Testis (tissue), 3 donors: ENCODE measurements around the gene CSHL1. TPM values are rescaled to one million over a fixed set of nuclear protein-coding genes. Genes with fewer than 3 reads are reported as not detected.

Experiments used
- DNase-seq: peaks from one replicate; pipeline ENCODE4 v3.0.0-alpha.2; 2019
- H3K27ac ChIP-seq, 2 donors: fragments of 200-600 bp; sonication (generic); one replicate each; pipeline ENCODE4 v1.5.1; 2019
- H3K27me3 ChIP-seq: fragments of 200-600 bp; sonication (generic); one replicate; pipeline ENCODE4 v1.5.1; 2019
- H3K36me3 ChIP-seq: fragments of 200-600 bp; sonication (generic); one replicate; pipeline ENCODE4 v1.5.1; 2017; ENCODE audit warnings: low read depth; ENCODE audit errors: missing control alignments
- H3K4me1 ChIP-seq: fragments of 200-600 bp; sonication (generic); one replicate; pipeline ENCODE4 v1.5.1; 2019
- H3K4me3 ChIP-seq, 2 donors: fragments of 200-600 bp; sonication (generic); one replicate each; pipeline ENCODE4 v1.5.1; 2017 to 2019
- H3K9me3 ChIP-seq: fragments of 200-600 bp; sonication (generic); one replicate; pipeline ENCODE4 v1.5.1; 2017
- POLR2A ChIP-seq: fragments of 450-650 bp; IDR thresholded peaks from one replicate; pipeline ENCODE4 v1.6.1; 2017; ENCODE audit warnings: antibody characterized with exemption, mild to moderate bottlenecking, moderate library complexity
- WGBS, 2 donors: methylation state at CpG; one replicate each; pipeline ENCODE4 v1.1.5; 2018; 5-methylcytosine and 5-hydroxymethylcytosine counted together
- intact Hi-C: fragments of 100-400 bp; cut with DNase I; formaldehyde crosslinking; loops from one replicate; pipeline ENCODE4 v1.15.1; 2023; ENCODE audit warnings: low total_unique reads
- polyA plus RNA-seq: library from polyadenylated mRNA; stranded (reverse); fragments of 350-450 nt; fragmentation: Illumina TruSeq; extraction: RNeasy Lipid Tissue Mini Kit (QIAGEN cat#74804); gene quantifications from one replicate; pipeline ENCODE4 v1.2.3, GENCODE V29; 2014; ENCODE audit warnings: low read depth, low replicate concordance; ENCODE audit not compliant: insufficient read depth
- total RNA-seq, 2 donors: library from RNA; depleted of rRNA; stranded (reverse); fragments of >200 nt; gene quantifications; one replicate each; pipeline ENCODE4 v1.2.3, GENCODE V29; 2016
- TF ChIP-seq, protein P1 (sequence below), 3 experiments: fragments of 450-650 bp in 2 of 3; fragments of 200-600 bp in 1 of 3; sonication (generic) in 1 of 3; IDR thresholded peaks; one replicate each; pipeline ENCODE4 v1.5.1; 2016 to 2019; ENCODE audit warnings: antibody characterized with exemption in 3 of 3, mild to moderate bottlenecking in 2 of 3, moderate library complexity in 1 of 3

Gene CSHL1
- total and polyA plus RNA-seq, 3 donors from 2014 or later, result not detected

DNA sequence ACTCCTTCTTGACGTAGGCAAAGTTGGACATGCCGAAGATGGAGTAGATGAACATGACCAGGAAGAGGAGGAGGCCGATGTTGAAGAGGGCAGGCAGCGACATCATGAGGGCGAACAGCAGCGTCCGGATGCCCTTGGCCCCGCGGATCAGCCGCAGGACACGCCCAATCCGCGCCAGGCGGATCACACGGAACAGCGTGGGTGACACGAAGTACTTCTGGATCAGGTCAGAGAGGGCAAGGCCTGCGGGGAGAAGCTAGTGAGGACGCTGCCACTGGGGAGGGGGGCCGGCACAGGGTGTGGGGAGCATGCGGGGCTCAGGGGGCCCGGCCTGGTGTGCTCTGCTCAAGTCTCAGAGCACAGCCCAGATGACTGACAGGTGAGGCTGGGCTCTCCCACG is 30.7 kb upstream of the CSHL1 start:
- no peaks in the 10 kb centered on the region for H3K4me1 ChIP-seq
- no peaks in the 10 kb centered on the region for H3K27me3 ChIP-seq
- H3K36me3 ChIP-seq, result no peaks in the 10 kb centered on the region
- H3K9me3 ChIP-seq, result no peaks in the 10 kb centered on the region
- TF ChIP-seq POLR2A, result no peak
- H3K27ac ChIP-seq, result no peak overlapping the region
- no peak for DNase-seq
- intact Hi-C loops, result no loop called here
- no peak overlapping the region for H3K4me3 ChIP-seq
- WGBS, 2 donors, result 90 to 91% methylated on average over 22 to 23 of the region's 23 CpGs

- H3K4me3 ChIP-seq, result no peak overlapping the region
- H3K27me3 ChIP-seq, result no peaks in the 10 kb centered on the region
- H3K9me3 ChIP-seq, result no peaks in the 10 kb centered on the region
- TF ChIP-seq POLR2A, result no peak
- TF ChIP-seq, protein P1, sequence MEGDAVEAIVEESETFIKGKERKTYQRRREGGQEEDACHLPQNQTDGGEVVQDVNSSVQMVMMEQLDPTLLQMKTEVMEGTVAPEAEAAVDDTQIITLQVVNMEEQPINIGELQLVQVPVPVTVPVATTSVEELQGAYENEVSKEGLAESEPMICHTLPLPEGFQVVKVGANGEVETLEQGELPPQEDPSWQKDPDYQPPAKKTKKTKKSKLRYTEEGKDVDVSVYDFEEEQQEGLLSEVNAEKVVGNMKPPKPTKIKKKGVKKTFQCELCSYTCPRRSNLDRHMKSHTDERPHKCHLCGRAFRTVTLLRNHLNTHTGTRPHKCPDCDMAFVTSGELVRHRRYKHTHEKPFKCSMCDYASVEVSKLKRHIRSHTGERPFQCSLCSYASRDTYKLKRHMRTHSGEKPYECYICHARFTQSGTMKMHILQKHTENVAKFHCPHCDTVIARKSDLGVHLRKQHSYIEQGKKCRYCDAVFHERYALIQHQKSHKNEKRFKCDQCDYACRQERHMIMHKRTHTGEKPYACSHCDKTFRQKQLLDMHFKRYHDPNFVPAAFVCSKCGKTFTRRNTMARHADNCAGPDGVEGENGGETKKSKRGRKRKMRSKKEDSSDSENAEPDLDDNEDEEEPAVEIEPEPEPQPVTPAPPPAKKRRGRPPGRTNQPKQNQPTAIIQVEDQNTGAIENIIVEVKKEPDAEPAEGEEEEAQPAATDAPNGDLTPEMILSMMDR (IDR thresholded peaks at IDR 0.05), result no peak
- intact Hi-C loops, result no loop called here
- no peaks in the 10 kb centered on the region for H3K4me1 ChIP-seq
- H3K36me3 ChIP-seq, result no peaks in the 10 kb centered on the region
- no peak overlapping the region for H3K27ac ChIP-seq
- WGBS, 2 donors, result 93 to 99% methylated on average over 12 of the region's 12 CpGs
- DNase-seq, result no peak
Observed at GRCh38 chr17:63941162-63941561, 30.1 kb upstream of the CSHL1 start.

DNA sequence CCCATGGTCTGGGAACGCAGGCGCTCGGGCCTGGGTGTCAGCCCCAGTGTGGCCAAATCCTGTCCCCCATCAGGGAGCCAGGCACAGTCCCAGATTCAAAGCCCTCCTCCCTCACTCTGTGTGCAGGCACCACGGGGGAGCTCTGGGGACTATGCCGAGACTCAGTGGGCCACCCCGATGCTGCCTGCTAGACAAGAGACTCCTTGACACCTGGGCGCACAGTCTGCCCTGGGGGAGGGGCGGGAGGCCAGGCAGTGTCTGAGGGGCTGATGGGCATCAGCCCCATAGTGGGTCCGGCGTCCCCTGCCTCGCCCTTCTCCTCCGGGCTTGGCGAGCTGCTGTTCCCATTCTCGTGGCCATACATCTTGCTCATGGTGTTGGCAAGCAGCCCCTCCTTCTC is 29.5 kb upstream of the CSHL1 start:
- no peak for TF ChIP-seq POLR2A
- TF ChIP-seq, protein P1 (IDR thresholded peaks at IDR 0.05), result no peak
- DNase-seq, result no peak
- intact Hi-C loops, result no loop called here
- Histone ChIP-seq H3K36me3 (no peaks in the 10 kb centered on the region), H3K27ac (no peak overlapping the region), H3K9me3 (no peaks in the 10 kb centered on the region), H3K4me3 (no peak overlapping the region), H3K27me3 (no peaks in the 10 kb centered on the region), H3K4me1 (no peaks in the 10 kb centered on the region)
- WGBS, 2 donors, result 97% methylated on average over 14 of the region's 14 CpGs; no CpG with 5 or more reads in 1 of the 2 donors

- DNase-seq, result no peak
- H3K27ac ChIP-seq, result no peak overlapping the region
- intact Hi-C loops, result no loop called here
- H3K4me1 ChIP-seq, result no peaks in the 10 kb centered on the region
- H3K36me3 ChIP-seq, result no peaks in the 10 kb centered on the region
- TF ChIP-seq, protein P1 (IDR thresholded peaks at IDR 0.05), result no peak
- TF ChIP-seq POLR2A, result no peak
- no peaks in the 10 kb centered on the region for H3K9me3 ChIP-seq
- H3K27me3 ChIP-seq, result no peaks in the 10 kb centered on the region
- 55 to 67% methylated on average over 6 of the region's 6 CpGs for WGBS, 2 donors
- H3K4me3 ChIP-seq, result no peak overlapping the region
Observed at GRCh38 chr17:63939884-63940283, 28.8 kb upstream of the CSHL1 start.

DNA sequence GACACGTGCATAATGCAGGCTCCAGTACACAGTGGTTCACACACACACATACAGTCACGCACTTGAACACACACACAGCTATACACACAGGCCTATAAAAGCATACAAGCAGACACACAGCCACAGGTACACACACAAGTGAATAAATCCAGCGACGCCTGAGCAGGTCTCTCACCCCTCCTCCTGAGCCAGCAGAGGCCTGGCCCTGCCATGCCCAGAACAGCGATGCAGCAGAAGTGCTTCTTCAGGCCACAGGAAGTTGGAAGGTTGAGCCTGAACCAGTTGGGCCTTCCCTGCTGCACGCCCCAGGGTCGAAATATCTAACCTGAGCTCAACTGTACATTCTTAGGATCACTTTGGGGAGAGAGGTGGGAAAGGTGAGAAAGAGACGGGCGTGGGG is 28.3 kb upstream of the CSHL1 start:
- no peak overlapping the region for H3K4me3 ChIP-seq
- H3K27ac ChIP-seq, result no peak overlapping the region
- no peak for TF ChIP-seq POLR2A
- TF ChIP-seq, protein P1 (IDR thresholded peaks at IDR 0.05), result no peak

More for the DNA sequence above, 28.3 kb upstream of the CSHL1 start:
- DNase-seq, result no peak
- intact Hi-C loops, result no loop called here
- Histone ChIP-seq H3K9me3 (no peaks in the 10 kb centered on the region), H3K36me3 (no peaks in the 10 kb centered on the region), H3K27me3 (no peaks in the 10 kb centered on the region), H3K4me1 (no peaks in the 10 kb centered on the region)
- WGBS, 2 donors, result 89 to 99% methylated on average over 6 to 9 of the region's 9 CpGs
